ENCODE measurements around the gene LCE3E. TPM values are rescaled to one million over a fixed set of nuclear protein-coding genes. Genes with fewer than 3 reads are reported as not detected.
"Not testable (repeated sequence)": the region's sequence is repeated elsewhere in the genome, so short reads cannot be mapped to it uniquely, and the experiment has no call there.

The LCE3E gene
- total RNA-seq = not detected in 2 replicates
- not detected for polyA plus RNA-seq (2012)

- no peak for DNase-seq (ENCODE audit: low read depth)
Measured at GRCh38 chr1:152566681-152567080, at the start of gene LCE3E. Gene LCE3E (minus strand): TSS chr1:152566780. CDS start chr1:152566208, 572 bp downstream.

GRCh38 chr1:152613511-152613910 lies 46.9 kb upstream of the LCE3E start, which contains the start of gene LCE3B:
Gene LCE3B (plus strand): TSS chr1:152613811. CDS start chr1:152613811, 0 bp downstream.
- no peak for DNase-seq (ENCODE audit: low read depth)

GRCh38 chr1:152599934-152600333 lies 33.4 kb upstream of the LCE3E start, which contains the start of gene LCE3C:
Gene LCE3C (plus strand): TSS chr1:152600234. CDS start chr1:152600732, 498 bp downstream.
- DNase-seq (ENCODE audit: low read depth) = no peak

GRCh38 chr1:152596986-152597385 lies 30.4 kb upstream of the LCE3E start:
- DNase-seq (ENCODE audit: low read depth) = no peak

GRCh38 chr1:152585586-152585985 lies 19.0 kb upstream of the LCE3E start:
- no peak for DNase-seq (ENCODE audit: low read depth)

GRCh38 chr1:152582647-152583046 lies 16.1 kb upstream of the LCE3E start:
- DNase-seq (ENCODE audit: low read depth) = peak; percentile 49

GRCh38 chr1:152580433-152580832 lies 13.9 kb upstream of the LCE3E start, which contains the start of gene LCE3D:
Gene LCE3D (minus strand): TSS chr1:152580516. CDS start chr1:152579936, 580 bp downstream.
- DNase-seq (ENCODE audit: low read depth) = no peak

GRCh38 chr1:152579526-152579925 lies 12.9 kb upstream of the LCE3E start:
- not testable (repeated sequence) for DNase-seq (ENCODE audit: low read depth)

- DNase-seq (ENCODE audit: low read depth) = peak; percentile 60
Measured at GRCh38 chr1:152577168-152577567, 10.6 kb upstream of the LCE3E start.

- no peak for DNase-seq (ENCODE audit: low read depth)
Measured at GRCh38 chr1:152565535-152566215, 905 bp downstream of the LCE3E start.

- DNase-seq (ENCODE audit: low read depth) = no peak
Measured at GRCh38 chr1:152565115-152565514, 1.5 kb downstream of the LCE3E start.

- not testable (repeated sequence) for DNase-seq (ENCODE audit: low read depth)
Measured at GRCh38 chr1:152548358-152548757, 18.2 kb downstream of the LCE3E start.

GRCh38 chr1:152546704-152547103 lies 19.9 kb downstream of the LCE3E start:
- no peak for DNase-seq (ENCODE audit: low read depth)

- DNase-seq (ENCODE audit: low read depth) = peak; percentile 5
Measured at GRCh38 chr1:152543820-152544219, 22.8 kb downstream of the LCE3E start.

GRCh38 chr1:152539901-152540300 lies 26.7 kb downstream of the LCE3E start:
- DNase-seq (ENCODE audit: low read depth) = no peak

GRCh38 chr1:152537496-152537895 lies 29.1 kb downstream of the LCE3E start:
- DNase-seq (ENCODE audit: low read depth) = no peak

- no peak for DNase-seq (ENCODE audit: low read depth)
Measured at GRCh38 chr1:152535774-152536173, 30.8 kb downstream of the LCE3E start.

- peak; percentile 73 for DNase-seq (ENCODE audit: low read depth)
Measured at GRCh38 chr1:152533327-152533938, 33.1 kb downstream of the LCE3E start.

- DNase-seq (ENCODE audit: low read depth) = no peak
Measured at GRCh38 chr1:152525080-152525641, 41.4 kb downstream of the LCE3E start.

GRCh38 chr1:152520561-152521090 lies 46.0 kb downstream of the LCE3E start:
- DNase-seq (ENCODE audit: low read depth) = no peak

GRCh38 chr1:152519851-152520250 lies 46.7 kb downstream of the LCE3E start:
- no peak for DNase-seq (ENCODE audit: low read depth)

GRCh38 chr1:152517237-152517811 lies 49.3 kb downstream of the LCE3E start:
- DNase-seq (ENCODE audit: low read depth) = peak; percentile 6

Measured in myocyte (in vitro differentiated cells).